NCI-H2107 treated with DMSO at 0.1 percent for 48 hours (cell line): ENCODE measurements around the gene C2orf92.
A peak's percentile ranks its signal among the peaks of the same experiment; 100 is the strongest.
"Not testable (repeated sequence)": the region's sequence is repeated elsewhere in the genome, so short reads cannot be mapped to it uniquely, and the experiment has no call there.

Experiments used
- DNase-seq: peaks from one replicate; lab custom pipeline; 2025; ENCODE audit not compliant: unreplicated experiment; lab: John Stamatoyannopoulos, UW

The C2orf92 gene

GRCh38 chr2:97688062-97688827 lies 18.7 kb downstream of the C2orf92 start:
- DNase-seq, result no peak

- no peak for DNase-seq
Observed at GRCh38 chr2:97691166-97691565, 21.7 kb downstream of the C2orf92 start.

GRCh38 chr2:97693476-97693875 lies 24.0 kb downstream of the C2orf92 start:
- no peak for DNase-seq

- no peak for DNase-seq
Observed at GRCh38 chr2:97695744-97696143, 26.2 kb downstream of the C2orf92 start.

- DNase-seq, result peak; percentile 86
Observed at GRCh38 chr2:97697252-97698235, 28.0 kb downstream of the C2orf92 start.

GRCh38 chr2:97698530-97698929 lies 29.0 kb downstream of the C2orf92 start:
- no peak for DNase-seq

- DNase-seq, result peak; percentile 74
Observed at GRCh38 chr2:97699765-97700444, 30.4 kb downstream of the C2orf92 start.

GRCh38 chr2:97701186-97701585 lies 31.7 kb downstream of the C2orf92 start:
- no peak for DNase-seq

- DNase-seq, result no peak
Observed at GRCh38 chr2:97701851-97702465, 32.4 kb downstream of the C2orf92 start.

- DNase-seq, result no peak
Observed at GRCh38 chr2:97702731-97703470, 33.4 kb downstream of the C2orf92 start.

- DNase-seq, result no peak
Observed at GRCh38 chr2:97703741-97704140, 34.2 kb downstream of the C2orf92 start.

- no peak for DNase-seq
Observed at GRCh38 chr2:97704989-97705388, 35.5 kb downstream of the C2orf92 start.

- DNase-seq, result no peak
Observed at GRCh38 chr2:97706112-97706511, 36.6 kb downstream of the C2orf92 start.

GRCh38 chr2:97706708-97707345 lies 37.3 kb downstream of the C2orf92 start:
- DNase-seq, result no peak

GRCh38 chr2:97707362-97708047 lies 38.0 kb downstream of the C2orf92 start:
- no peak for DNase-seq

- DNase-seq, result no peak
Observed at GRCh38 chr2:97708048-97708380, 38.5 kb downstream of the C2orf92 start.

- no peak for DNase-seq
Observed at GRCh38 chr2:97708608-97709007, 39.1 kb downstream of the C2orf92 start.

- DNase-seq, result no peak
Observed at GRCh38 chr2:97711394-97711711, 41.8 kb downstream of the C2orf92 start.

GRCh38 chr2:97712175-97712574 lies 42.7 kb downstream of the C2orf92 start:
- not testable (repeated sequence) for DNase-seq
